Nephron progenitor cell (in vitro differentiated cells): ENCODE data around the gene CPTP.

Source experiments
- DNase-seq: peaks from one replicate; pipeline ENCODE4 v3.0.0; 2021
- H3K27ac Mint-ChIP-seq: 2 replicates; pipeline ENCODE4 v1.8.0; 2021; ENCODE audit warnings: mild to moderate bottlenecking, moderate library complexity, mixed read lengths
- H3K27me3 Mint-ChIP-seq: 2 replicates; pipeline ENCODE4 v1.8.0; 2021; ENCODE audit warnings: mild to moderate bottlenecking, low read depth, mixed read lengths; ENCODE audit not compliant: poor library complexity
- H3K36me3 Mint-ChIP-seq: 2 replicates; pipeline ENCODE4 v1.8.0; 2021; ENCODE audit warnings: low read depth, mixed read lengths
- H3K4me1 Mint-ChIP-seq: 2 replicates; pipeline ENCODE4 v1.8.0; 2021; ENCODE audit warnings: mixed read lengths
- H3K4me3 Mint-ChIP-seq: 2 replicates; pipeline ENCODE4 v1.8.0; 2021; ENCODE audit warnings: mild to moderate bottlenecking, moderate library complexity, mixed read lengths
- H3K9me3 Mint-ChIP-seq: 2 replicates; pipeline ENCODE4 v1.8.0; 2021; ENCODE audit warnings: mild to moderate bottlenecking, moderate library complexity, mixed read lengths
- TF ChIP-seq, protein P1 (sequence below): fragments of 200-600 bp; sonication (generic); IDR thresholded peaks from 2 replicates; pipeline ENCODE4 v1.5.0; 2021; ENCODE audit warnings: antibody characterized with exemption

The CPTP gene

DNA sequence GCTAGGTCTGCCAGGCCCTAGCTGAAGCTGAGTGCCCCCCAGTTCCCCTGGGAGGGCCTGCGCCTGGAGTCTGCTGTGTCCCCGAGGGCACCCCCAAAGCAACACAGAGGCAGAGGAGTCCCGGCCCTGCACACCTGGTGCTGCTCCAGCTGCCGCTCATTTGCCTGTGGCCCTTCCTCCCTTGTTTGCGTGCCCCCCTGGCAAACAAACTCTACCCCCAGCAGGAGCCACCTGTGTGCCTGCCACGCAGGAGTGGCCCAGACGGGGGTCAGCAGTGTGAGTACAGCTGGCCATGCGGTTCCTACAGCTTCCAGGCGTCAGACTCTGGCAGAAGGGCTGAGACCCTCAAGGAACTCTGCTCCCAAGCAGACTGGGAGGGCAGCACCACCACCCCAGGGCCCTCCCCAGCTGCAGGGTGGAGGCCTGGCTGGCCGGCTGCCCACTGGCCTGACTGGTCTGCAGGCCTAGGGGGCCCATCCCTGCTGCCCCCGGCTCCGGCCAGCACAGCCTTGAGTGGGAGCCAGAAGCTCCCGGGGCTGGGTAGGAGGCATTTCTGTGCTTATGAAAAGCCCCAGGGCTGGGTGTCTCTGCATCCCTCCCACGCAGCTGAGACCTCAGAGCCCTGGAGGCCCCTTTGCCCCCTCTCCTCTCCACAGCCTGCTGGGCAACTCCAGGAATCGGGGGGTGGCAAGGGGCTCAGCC is 5.9 kb downstream of the CPTP start:
- H3K27me3 Mint-ChIP-seq, result no peaks in the 10 kb centered on the region
- no peaks in the 10 kb centered on the region for H3K9me3 Mint-ChIP-seq

DNA sequence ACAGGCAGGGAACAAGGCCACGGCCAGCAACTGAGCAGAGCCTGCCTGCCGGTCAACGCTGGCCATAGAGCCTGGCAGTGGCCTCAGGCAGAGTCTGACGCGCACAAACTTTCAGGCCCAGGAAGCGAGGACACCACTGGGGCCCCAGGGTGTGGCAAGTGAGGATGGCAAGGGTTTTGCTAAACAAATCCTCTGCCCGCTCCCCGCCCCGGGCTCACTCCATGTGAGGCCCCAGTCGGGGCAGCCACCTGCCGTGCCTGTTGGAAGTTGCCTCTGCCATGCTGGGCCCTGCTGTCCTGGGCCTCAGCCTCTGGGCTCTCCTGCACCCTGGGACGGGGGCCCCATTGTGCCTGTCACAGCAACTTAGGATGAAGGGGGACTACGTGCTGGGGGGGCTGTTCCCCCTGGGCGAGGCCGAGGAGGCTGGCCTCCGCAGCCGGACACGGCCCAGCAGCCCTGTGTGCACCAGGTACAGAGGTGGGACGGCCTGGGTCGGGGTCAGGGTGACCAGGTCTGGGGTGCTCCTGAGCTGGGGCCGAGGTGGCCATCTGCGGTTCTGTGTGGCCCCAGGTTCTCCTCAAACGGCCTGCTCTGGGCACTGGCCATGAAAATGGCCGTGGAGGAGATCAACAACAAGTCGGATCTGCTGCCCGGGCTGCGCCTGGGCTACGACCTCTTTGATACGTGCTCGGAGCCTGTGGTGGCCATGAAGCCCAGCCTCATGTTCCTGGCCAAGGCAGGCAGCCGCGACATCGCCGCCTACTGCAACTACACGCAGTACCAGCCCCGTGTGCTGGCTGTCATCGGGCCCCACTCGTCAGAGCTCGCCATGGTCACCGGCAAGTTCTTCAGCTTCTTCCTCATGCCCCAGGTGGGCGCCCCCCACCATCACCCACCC is 6.7 kb downstream of the CPTP start, which contains the start of gene TAS1R3:
TAS1R3 (plus strand) TSS at position 213 of the 898 bp plus-strand sequence; CDS start at position 279, 66 bp downstream.
- H3K36me3 Mint-ChIP-seq, result peaks cover 4% of the 10 kb centered on the region
- no peak within 1 kb of the TSS for H3K4me3 Mint-ChIP-seq
- peak within 1 kb of the TSS; percentile 57 for H3K27ac Mint-ChIP-seq
- TF ChIP-seq, protein P1, sequence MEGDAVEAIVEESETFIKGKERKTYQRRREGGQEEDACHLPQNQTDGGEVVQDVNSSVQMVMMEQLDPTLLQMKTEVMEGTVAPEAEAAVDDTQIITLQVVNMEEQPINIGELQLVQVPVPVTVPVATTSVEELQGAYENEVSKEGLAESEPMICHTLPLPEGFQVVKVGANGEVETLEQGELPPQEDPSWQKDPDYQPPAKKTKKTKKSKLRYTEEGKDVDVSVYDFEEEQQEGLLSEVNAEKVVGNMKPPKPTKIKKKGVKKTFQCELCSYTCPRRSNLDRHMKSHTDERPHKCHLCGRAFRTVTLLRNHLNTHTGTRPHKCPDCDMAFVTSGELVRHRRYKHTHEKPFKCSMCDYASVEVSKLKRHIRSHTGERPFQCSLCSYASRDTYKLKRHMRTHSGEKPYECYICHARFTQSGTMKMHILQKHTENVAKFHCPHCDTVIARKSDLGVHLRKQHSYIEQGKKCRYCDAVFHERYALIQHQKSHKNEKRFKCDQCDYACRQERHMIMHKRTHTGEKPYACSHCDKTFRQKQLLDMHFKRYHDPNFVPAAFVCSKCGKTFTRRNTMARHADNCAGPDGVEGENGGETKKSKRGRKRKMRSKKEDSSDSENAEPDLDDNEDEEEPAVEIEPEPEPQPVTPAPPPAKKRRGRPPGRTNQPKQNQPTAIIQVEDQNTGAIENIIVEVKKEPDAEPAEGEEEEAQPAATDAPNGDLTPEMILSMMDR, result no peak
- peaks cover 4% of the 10 kb centered on the region for H3K4me1 Mint-ChIP-seq
- no peak for DNase-seq
- no peaks in the 10 kb centered on the region for H3K27me3 Mint-ChIP-seq
- H3K9me3 Mint-ChIP-seq, result no peaks in the 10 kb centered on the region

More for the DNA sequence above, 5.9 kb downstream of the CPTP start:
- no peak for DNase-seq
- TF ChIP-seq, protein P1, result no peak
- H3K27ac Mint-ChIP-seq, result peak overlapping the region; percentile 57
- H3K36me3 Mint-ChIP-seq, result peaks cover 4% of the 10 kb centered on the region
- H3K4me3 Mint-ChIP-seq, result no peak overlapping the region
- H3K4me1 Mint-ChIP-seq, result peaks cover 4% of the 10 kb centered on the region

DNA sequence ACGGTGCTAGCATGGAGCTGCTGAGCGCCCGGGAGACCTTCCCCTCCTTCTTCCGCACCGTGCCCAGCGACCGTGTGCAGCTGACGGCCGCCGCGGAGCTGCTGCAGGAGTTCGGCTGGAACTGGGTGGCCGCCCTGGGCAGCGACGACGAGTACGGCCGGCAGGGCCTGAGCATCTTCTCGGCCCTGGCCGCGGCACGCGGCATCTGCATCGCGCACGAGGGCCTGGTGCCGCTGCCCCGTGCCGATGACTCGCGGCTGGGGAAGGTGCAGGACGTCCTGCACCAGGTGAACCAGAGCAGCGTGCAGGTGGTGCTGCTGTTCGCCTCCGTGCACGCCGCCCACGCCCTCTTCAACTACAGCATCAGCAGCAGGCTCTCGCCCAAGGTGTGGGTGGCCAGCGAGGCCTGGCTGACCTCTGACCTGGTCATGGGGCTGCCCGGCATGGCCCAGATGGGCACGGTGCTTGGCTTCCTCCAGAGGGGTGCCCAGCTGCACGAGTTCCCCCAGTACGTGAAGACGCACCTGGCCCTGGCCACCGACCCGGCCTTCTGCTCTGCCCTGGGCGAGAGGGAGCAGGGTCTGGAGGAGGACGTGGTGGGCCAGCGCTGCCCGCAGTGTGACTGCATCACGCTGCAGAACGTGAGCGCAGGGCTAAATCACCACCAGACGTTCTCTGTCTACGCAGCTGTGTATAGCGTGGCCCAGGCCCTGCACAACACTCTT is 7.6 kb downstream of the CPTP start:
- Mint-ChIP-seq H3K27me3 (no peaks in the 10 kb centered on the region), H3K27ac (no peak overlapping the region), H3K9me3 (no peaks in the 10 kb centered on the region), H3K4me3 (no peak overlapping the region), H3K36me3 (peaks cover 4% of the 10 kb centered on the region), H3K4me1 (peaks cover 4% of the 10 kb centered on the region)
- TF ChIP-seq, protein P1, result no peak
- DNase-seq, result no peak

DNA sequence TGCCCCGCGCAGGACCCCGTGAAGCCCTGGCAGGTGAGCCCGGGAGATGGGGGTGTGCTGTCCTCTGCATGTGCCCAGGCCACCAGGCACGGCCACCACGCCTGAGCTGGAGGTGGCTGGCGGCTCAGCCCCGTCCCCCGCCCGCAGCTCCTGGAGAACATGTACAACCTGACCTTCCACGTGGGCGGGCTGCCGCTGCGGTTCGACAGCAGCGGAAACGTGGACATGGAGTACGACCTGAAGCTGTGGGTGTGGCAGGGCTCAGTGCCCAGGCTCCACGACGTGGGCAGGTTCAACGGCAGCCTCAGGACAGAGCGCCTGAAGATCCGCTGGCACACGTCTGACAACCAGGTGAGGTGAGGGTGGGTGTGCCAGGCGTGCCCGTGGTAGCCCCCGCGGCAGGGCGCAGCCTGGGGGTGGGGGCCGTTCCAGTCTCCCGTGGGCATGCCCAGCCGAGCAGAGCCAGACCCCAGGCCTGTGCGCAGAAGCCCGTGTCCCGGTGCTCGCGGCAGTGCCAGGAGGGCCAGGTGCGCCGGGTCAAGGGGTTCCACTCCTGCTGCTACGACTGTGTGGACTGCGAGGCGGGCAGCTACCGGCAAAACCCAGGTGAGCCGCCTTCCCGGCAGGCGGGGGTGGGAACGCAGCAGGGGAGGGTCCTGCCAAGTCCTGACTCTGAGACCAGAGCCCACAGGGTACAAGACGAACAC is 8.3 kb downstream of the CPTP start:
- Mint-ChIP-seq H3K36me3 (peaks cover 4% of the 10 kb centered on the region), H3K27me3 (no peaks in the 10 kb centered on the region), H3K9me3 (no peaks in the 10 kb centered on the region), H3K4me3 (no peak overlapping the region), H3K27ac (no peak overlapping the region), H3K4me1 (peaks cover 4% of the 10 kb centered on the region)
- DNase-seq, result no peak
- TF ChIP-seq, protein P1, result no peak

DNA sequence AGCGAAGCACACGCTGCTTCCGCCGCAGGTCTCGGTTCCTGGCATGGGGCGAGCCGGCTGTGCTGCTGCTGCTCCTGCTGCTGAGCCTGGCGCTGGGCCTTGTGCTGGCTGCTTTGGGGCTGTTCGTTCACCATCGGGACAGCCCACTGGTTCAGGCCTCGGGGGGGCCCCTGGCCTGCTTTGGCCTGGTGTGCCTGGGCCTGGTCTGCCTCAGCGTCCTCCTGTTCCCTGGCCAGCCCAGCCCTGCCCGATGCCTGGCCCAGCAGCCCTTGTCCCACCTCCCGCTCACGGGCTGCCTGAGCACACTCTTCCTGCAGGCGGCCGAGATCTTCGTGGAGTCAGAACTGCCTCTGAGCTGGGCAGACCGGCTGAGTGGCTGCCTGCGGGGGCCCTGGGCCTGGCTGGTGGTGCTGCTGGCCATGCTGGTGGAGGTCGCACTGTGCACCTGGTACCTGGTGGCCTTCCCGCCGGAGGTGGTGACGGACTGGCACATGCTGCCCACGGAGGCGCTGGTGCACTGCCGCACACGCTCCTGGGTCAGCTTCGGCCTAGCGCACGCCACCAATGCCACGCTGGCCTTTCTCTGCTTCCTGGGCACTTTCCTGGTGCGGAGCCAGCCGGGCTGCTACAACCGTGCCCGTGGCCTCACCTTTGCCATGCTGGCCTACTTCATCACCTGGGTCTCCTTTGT is 9.1 kb downstream of the CPTP start:
- Mint-ChIP-seq H3K27me3 (no peaks in the 10 kb centered on the region), H3K36me3 (peaks cover 4% of the 10 kb centered on the region), H3K4me1 (peaks cover 4% of the 10 kb centered on the region), H3K9me3 (no peaks in the 10 kb centered on the region), H3K4me3 (no peak overlapping the region), H3K27ac (no peak overlapping the region)
- DNase-seq, result no peak
- TF ChIP-seq, protein P1, result no peak
